MM.1S (cell line): ENCODE data around the gene PLA2G4A.

ENCODE experiments used
- EZH2 ChIP-seq: fragments of 300-600 bp; sonication (generic); optimal IDR thresholded peaks from 2 replicates; pipeline ENCODE3; 2017; ENCODE audit warnings: low read depth, mild to moderate bottlenecking, antibody characterized with exemption, low read length, mixed read lengths
- EZH2phosphoT487 ChIP-seq: fragments of 300-600 bp; sonication (generic); IDR thresholded peaks from 2 replicates; pipeline ENCODE4 v1.6.1; 2018; ENCODE audit warnings: antibody characterized with exemption, low read length
- TF ChIP-seq, protein P1 (sequence below): fragments of 300-600 bp; sonication (generic); IDR thresholded peaks from 2 replicates; pipeline ENCODE4 v1.5.1; 2016; ENCODE audit warnings: antibody characterized with exemption, low read length, mixed read lengths

DNA sequence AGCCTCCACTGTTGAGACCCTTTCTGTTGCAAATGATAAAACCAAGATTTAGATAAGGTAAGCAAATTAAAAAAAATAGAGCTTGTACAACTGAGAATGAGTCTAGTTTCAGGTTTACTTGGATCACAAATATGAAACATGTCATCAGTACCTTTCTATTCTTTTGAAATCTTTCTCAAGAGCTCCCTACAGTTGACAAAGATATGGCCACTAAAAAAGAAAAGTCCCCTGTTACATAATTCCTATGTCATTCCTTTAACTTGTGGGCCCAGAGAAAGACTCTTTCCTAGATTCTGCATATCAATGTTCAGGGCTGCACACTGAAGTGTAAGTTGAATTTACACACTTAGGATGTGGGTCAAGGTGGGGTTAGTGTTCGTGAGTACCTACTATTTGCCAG, 168.1 kb downstream of the PLA2G4A start:
- TF ChIP-seq EZH2phosphoT487 (no peak), EZH2 (no peak)
- TF ChIP-seq, protein P1, sequence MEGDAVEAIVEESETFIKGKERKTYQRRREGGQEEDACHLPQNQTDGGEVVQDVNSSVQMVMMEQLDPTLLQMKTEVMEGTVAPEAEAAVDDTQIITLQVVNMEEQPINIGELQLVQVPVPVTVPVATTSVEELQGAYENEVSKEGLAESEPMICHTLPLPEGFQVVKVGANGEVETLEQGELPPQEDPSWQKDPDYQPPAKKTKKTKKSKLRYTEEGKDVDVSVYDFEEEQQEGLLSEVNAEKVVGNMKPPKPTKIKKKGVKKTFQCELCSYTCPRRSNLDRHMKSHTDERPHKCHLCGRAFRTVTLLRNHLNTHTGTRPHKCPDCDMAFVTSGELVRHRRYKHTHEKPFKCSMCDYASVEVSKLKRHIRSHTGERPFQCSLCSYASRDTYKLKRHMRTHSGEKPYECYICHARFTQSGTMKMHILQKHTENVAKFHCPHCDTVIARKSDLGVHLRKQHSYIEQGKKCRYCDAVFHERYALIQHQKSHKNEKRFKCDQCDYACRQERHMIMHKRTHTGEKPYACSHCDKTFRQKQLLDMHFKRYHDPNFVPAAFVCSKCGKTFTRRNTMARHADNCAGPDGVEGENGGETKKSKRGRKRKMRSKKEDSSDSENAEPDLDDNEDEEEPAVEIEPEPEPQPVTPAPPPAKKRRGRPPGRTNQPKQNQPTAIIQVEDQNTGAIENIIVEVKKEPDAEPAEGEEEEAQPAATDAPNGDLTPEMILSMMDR = no peak
